SIG-M5 treated with dmso at 0.1 percent for 504 hours (cell line): Measurements from ENCODE around the gene LRCOL1.

Experiments
- DNase-seq: peaks from one replicate; lab custom pipeline; 2025; ENCODE audit not compliant: unreplicated experiment; lab: John Stamatoyannopoulos, UW

The LRCOL1 gene

DNA sequence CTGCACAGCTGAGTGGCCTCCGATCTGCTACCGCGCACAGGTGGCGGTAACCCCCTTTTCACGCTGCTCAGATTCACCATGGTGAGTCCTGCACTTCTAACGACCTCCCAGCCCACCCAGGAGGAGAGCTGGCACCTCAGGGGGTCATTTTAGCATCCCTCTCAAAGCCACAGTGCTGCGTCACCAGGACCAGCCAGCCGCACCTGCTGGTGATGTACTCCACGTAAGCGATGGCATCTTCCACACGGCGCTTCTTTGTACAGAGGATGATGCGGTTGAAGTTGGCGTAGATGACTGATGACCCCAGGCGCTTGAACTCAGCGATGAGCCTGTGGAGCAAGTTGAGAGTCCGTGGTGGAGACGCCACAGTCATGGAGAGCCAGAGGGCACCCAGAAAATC, 27.4 kb upstream of the LRCOL1 start:
- no peak for DNase-seq

DNA sequence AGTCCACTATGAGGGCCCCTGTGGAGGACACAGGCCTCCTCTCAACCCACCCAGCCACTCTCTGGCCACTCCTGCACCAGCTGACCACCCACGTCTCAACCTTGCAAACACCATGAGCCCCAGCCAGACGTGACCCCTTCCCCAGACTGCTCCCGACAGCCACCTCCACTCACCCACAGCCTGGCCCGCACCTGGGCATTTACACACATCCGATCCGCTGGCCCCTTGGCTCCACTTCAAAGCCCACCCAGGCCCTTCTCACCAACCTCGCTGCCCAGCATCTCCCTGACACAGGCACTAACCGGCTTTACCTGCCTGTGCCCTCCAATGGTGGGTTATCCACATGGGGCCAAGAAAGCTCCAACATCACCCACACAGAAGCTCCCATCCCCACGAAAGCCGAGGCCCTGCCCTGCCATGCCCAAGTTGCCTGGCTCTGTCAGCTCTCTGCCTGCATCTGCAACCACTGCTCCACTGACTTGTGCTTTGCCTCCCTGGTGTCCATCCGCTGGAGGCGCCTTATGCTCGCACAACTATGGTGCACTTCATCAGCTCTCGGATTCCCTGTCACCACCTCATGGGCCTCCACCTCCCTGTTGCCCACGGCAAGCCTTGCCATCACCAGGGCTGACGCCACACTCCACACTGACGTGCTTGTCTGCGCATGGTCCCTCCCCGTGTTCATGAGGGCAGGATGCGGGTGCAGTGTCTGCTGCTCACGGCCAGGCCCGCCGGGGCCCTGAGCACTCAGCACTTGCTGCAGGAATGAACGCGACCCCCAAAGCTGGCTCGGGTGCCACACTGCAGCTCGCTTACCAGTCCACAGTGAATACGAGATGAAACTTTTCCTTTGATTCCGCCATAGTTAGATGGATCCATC, 24.9 kb upstream of the LRCOL1 start:
- no peak for DNase-seq

DNA sequence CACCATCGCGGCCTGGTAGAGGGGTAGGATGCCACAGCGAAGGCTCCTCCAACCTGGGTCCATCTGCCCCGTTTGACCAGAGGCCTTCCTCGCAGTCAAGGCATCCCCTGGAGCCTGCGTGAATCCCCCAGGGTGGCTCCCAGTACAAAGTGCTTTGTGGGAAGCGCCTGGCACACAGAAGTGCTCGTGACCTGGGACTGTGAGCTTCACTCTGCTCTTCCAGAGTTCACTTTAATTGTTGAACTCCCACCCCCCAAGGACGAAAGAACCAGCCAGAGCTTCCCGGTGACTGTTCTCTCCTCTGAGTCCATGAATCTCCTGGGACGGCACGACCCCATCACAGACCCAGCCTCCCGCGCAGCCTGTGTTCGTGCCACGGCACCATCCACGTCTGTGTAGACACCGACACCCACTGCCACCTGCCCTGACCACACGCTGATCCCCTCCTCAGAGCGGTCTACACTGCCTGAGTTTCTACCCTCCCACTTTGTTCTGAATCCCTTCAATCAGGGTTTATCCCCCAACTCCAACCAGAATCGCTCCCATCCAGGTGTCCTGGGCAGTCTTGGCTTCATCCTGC, 24.1 kb upstream of the LRCOL1 start:
- no peak for DNase-seq

DNA sequence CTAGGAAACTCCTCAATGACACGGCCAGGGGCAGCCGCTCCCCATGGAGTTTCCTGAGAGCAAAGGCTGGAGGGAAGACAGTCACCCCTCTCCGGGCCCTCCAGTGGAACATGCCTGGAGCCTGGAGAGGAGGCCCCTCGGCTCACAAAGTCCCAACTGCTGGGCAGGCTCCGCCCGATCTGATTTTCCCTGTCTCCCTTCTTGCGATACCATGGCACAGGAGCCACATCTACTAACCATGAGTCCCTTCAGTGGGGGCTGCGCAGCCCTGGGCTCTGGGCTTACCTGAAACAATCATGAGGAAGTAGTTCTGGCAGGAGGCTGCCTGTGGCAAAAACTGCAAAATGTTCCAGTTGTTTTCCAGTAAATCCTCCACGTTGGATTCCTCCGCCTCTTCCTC, 23.5 kb upstream of the LRCOL1 start:
- DNase-seq = no peak

DNA sequence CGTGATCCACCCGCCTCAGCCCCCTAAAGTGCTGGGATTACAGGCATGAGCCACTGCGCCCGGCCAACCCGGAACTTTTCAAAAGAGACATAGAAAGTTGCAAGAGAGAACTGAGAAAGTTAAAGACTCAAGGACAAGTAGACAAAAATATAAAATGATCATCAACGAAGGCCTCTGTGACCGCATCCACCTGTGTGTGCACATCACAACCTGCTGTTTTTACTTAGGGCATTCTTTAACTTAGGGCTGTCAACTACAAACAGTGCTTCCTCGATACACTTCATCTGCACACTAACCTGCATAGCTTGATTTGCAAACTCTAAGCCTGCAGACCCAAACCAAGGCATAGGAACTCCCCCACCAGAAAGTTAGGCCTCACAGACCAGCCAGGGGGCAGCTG, 23.0 kb upstream of the LRCOL1 start:
- no peak for DNase-seq

DNA sequence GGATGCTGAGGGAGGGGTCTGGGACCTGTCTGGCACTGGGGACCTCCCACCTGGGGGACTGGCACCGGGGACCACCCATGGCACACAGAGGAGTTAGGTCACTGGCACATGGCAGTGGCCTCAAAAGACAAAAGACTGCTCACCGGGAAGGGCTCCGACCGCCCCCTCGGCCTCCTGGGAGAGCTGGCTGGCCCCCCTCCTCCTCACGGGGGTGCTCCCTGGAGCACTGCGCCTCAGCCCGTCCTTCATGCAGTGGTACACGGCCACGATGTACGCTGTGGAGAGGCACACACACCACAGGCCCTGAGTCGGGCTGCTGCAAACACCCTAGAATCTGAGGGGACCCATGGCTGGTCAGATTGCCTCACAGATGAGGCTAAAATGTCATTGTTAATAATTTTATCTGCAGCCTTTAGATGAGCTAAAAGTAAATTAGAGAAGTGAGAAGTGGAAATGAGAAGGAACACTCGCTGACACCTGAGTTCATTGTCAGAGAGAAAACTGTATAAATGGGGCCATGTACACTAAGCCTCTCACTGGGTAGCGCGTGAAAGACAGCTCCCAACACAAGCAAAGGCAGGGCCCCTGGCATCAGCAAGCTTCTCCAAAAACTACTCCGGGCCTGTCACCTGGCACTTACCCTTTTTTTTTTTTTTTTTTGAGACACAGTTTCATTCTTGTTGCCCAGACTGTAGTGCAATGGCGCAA, 22.3 kb upstream of the LRCOL1 start:
- no peak for DNase-seq

DNA sequence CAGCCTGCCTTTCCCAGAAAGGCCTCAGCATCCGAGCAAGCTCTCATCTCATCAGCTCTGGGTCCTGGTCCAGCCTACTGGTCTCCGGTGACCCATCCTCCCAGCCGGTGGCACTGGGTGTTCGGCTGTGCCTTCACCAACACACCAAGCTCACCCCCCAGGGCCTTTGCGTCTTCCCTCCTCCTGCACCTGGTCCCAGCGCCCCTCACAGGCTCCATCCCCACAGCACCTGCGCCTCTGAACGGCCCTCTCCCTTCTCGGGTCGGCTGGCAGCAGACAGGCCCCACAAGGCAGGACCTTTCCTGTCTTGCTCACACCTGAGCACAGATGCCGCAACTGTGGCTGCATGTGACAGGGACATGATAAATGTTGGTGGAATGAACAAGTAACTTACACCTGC, 21.3 kb upstream of the LRCOL1 start:
- DNase-seq = no peak

DNA sequence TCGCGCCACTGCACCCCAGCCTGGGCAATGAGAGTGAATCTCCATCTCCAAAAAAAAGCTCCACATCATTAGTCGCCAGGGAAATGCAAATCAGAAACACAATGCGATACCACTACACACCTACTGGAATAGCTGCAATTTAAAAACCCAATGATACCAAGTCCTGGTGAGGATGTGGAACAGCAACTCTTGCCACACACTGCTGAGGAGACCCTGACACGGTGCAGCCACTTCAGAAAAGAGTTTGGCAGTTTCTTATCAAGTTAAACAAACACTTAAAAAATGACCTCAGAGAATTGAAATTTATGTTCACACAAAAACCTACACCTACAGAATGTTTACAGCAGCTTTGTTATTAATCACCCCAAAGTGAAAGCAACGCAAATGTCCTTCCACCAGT, 20.3 kb upstream of the LRCOL1 start:
- no peak for DNase-seq

DNA sequence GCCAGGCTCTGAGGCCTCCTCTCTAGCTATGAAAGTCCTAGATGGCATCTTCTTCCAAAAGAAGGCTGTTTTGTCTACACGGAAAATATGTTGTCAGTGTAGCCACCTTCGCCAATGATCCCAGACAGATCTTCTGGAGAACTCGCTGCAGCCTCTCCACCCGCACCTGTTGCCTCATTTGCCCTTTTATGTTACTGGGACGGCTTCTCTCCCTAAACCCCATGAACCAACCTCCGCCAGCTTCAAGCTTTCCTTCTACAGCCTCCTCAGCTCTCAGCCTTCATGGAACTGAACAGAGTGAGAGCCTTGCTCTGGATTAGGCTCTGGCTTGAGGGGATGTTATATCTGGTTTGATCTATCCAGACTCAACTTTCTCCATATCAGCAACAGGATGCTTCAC, 18.9 kb upstream of the LRCOL1 start:
- no peak for DNase-seq

DNA sequence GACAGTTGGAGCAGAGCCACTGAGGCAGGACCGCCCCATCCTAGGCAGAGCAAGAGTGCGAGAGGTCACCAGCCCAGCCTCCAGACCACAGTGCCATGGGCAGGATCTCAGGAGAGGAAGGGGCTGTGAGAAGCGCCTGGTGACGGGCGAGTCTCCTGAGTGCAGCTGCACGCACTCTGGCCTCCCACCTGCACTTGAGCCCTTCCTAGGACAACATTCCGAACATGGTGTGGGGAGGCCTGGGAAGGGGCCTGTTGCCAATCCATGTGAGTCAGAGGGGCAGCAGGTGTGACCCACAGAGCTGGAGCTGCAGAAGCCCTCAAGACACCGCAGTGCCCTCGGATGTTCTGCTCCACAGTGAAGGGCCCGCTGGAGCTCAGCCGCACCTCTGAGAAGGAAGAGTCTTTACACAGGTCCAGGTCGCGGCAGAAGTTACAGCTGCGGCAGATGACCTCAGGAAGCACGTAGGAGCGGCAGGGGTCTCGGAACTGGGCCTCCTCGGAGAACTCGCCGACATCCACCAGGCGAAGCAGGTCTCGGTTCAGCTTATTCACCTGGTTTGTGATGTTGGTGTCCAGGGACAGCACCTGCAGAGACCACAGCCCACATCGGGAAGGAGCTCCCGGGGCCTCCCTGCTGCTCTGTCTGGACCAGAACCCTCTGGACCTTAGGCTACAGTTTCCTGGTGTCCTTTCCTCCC, 15.5 kb upstream of the LRCOL1 start:
- DNase-seq = no peak

DNA sequence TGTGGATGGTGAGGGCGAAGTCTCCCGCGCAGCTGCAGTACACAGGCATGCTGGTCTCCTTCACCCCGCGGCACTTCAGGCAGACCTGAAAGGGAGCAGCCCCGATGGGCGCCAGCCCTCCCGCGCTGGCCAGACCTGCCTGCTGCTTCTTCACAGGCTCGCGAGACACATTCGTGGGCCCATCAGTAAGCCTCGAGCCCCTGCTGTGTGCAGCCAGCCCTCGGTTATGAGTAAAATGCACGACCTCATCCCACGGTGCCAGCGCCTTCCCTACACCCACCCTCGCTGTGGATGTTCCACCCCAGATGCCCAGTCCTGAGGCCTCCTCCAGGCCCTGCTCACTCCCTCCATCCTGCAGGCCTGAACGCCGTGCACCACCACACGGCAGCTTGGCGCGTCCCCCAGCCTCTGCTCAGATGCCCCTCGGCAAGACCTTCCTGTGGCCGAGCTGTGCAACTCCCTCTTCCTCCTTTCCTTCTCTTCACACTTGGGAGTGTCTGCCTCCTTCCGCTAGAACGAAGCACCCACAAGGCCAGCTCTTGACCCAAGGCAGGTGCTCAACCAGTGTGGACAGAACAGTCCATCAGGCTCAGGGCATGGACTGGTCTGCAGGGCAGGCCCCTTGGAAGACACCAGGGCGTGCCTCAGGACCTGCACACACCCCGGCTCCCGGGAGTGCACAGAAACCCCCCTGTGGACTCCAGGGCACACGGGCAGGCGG, 14.7 kb upstream of the LRCOL1 start:
- no peak for DNase-seq

DNA sequence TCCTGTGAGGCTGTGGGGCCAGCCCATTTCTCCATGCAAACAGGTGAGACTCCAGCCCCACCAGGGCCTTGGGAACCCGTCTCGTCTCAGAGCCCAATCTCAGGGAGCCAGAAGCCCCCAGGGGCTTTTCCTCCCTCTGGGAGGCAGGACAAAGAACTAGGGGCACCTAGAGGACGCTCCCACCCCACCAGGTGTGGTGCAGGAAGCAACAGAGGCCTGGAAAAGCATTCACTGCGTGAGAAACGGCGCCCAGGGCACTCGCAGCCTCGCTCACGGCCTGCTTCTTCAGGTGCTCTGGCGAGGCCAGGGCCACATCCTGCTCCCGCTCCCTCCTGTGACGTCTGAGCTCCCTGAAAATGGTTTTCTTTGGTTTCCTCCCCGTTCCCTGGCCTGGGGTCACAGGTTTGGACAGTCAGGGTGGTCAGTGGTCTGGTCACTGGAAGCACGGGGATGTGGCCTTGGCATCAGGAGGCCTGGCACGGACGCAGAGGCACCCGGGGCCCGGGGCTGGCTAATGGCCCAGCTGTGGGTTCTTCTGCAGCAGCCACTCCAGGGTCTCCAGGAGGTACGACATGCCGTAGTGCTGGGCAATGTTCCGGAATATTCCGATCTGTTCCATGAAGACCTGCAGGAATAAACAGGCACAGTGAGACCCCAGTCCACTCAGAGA, 13.9 kb upstream of the LRCOL1 start:
- no peak for DNase-seq

DNA sequence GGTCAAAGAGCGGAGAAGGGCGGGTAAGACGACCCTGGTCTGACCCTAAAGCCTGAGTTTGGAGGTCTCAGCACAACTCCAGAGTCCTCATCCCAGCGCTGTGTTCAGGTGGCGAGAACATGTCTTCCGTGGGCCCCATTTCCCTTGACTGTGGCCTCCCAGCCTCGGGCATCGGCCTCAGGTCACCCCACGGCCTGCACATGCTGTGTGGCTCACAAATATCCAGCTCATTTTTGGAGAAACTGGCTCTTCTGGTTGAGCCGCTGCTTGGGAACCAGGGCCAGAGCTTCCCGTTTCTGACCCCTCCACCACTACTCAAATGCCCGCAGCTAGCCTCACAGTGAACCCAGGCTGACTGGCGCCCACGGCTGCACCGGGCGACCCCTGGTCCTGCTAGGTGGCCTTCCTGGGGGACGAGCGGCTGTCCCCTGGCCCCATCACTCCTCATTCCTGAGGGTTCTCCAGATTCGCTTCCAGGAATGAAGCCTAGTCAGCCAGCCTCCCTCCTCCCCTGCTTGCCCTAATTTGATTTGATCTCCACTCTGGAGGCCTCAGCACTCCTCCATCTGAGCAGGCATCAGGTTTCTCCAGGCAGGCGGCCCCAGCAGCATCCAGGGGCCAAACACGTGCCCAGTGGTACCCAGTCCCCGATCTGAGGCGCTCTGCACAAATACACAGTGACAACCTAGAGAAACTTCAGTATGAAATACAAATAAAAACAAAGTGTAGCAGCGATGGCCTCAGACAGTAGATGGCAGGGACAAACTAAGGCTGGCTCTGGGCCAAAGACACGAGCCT, 12.9 kb upstream of the LRCOL1 start:
- DNase-seq = peak; percentile 27

DNA sequence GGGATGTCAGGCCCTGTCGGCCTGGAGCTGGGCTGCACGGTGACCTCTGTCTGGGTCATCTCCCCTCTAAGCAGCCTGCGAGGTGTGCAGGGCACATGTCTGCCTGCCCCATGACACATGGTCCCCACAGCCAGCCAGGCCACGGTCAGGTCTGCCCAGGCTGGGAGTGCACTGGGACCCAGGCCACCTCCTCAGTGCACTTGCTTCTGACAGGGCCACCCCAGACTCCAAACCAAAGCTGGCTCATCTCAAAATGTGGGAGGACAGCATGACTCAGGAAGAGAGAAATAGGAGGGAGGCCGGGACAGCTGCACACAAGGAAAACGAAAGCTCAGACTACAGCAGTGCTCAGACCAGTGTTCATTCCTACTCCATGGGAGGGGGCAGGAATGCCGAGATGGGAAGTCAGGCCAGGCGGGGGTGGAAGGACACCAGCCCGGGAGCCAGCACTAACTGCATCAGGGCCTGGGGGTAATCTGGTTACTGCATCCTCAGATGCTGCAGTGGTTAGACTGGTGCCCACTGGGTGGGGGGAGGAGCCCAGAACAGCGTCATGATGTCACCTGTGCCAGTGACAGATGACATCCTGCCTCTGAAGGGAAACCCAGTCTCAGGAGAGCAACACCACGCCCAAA, 12.2 kb upstream of the LRCOL1 start:
- peak; percentile 42 for DNase-seq

DNA sequence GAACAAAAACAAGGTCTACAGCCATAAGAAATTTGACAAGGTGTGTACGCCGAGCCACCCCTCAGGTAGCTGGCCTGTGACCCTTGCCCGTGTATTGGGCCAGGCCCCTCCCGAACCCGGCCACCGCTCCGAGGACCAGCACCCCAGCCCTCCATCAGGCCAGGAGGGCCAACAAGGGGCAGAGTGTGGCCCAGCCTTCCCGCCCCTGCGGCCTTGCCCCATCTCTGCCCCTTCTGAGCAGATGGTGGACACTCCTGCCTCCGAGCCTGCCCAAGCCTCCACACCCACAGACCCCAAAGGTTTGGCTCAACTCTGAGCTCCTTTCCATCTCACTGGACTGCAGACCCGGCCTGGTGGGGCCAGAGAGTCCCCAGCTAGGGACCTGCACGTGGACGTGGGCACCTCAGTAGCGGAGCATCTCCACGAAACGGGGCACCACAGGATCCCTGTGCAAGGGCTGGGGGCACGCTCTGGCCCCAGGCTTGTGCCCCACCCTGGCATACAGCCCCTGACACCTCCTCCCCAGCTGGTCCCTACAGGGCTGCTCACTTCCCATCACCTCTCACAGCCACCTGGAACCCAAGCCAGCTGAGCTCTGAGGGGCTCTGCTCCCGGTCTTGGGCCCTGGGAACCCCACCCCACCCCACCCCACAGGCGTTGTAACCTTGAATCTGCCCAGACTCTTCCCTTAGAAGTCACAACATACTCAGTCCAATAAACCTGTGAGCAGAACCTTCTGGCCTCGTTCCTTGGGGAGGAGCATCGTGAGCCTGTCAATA, 11.5 kb upstream of the LRCOL1 start:
- no peak for DNase-seq

DNA sequence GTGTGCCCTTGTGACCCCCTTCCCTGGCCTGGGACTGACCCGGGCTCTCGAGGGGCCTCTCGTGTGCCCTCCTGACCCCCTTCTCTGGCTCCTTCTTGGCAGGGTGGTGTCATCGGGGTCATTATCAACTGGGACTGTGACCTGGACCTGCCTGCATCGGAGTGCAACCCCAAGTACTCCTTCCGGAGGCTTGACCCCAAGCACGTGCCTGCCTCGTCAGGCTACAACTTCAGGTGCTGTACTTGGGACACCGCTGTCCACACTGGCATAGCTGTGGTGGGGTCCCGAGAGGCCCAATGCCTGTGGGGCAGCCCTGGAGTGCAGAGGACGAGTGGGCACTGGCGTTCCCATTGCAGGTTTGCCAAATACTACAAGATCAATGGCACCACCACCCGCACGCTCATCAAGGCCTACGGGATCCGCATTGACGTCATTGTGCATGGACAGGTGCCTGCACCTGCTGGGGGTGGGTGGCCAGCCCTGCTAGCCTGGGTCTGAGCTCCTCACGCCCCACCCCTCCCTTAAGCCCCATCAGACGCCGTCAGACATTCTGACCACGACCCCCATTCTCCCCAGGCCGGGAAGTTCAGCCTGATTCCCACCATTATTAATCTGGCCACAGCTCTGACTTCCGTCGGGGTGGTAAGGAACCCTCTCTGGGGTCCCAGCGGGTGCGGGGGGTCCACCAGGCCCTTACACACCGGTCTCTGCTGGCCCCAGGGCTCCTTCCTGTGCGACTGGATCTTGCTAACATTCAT, 10.7 kb upstream of the LRCOL1 start:
- no peak for DNase-seq

DNA sequence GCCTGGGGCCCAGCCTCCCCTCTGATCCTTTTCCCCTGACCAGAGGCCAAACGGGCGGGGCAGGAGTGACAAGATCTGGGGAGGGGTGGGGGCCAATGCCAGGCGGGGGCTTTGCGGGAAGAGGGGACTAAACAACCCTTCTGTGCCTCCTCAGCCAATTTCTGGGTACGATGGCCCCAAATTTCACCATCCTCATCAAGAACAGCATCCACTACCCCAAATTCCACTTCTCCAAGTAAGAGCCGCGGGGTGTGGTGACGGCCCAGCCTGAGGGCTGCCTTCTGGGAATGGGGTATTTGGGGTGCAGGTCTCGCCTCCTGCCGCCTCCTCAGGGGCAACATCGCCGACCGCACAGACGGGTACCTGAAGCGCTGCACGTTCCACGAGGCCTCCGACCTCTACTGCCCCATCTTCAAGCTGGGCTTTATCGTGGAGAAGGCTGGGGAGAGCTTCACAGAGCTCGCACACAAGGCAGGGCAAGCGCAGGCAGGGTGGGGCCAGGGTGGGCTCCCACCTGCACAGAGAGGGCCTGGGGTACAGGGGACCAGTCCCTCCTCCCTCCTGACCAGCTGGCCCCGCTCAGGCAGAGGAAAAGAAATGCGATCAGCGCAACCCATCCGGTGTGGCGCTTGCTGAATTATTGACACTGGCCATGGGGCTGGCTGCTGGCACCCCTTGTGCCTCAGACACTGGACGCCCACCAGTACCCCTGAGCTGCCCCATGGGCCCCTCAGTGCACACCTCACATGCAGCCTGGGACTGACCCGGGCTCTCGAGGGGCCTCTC, 9.9 kb upstream of the LRCOL1 start:
- no peak for DNase-seq
